SU-DHL-6 (cell line): Measurements from ENCODE around the gene CST8.

ENCODE experiments used
- CTCF ChIP-seq: fragments of 200-600 bp; sonication (generic); IDR thresholded peaks from one replicate; pipeline ENCODE4 v1.5.1; 2017; ENCODE audit warnings: antibody characterized with exemption, mild to moderate bottlenecking, low read length, moderate library complexity; ENCODE audit not compliant: insufficient read depth, poor library complexity, severe bottlenecking
- EZH2phosphoT487 ChIP-seq: fragments of 200-600 bp; sonication (generic), shearing (Covaris generic); conservative IDR thresholded peaks from 2 replicates; pipeline ENCODE4 v1.6.1; 2018; ENCODE audit warnings: mild to moderate bottlenecking, antibody characterized with exemption, low read length, moderate library complexity, mixed read lengths

GRCh38 chr20:23450877-23451276, 40.0 kb upstream of the CST8 start:
- TF ChIP-seq CTCF: no peak
- no peak for TF ChIP-seq EZH2phosphoT487
